Effector CD8-positive, alpha-beta T cell (primary cell): ENCODE data around the gene LRRC37B.
A peak's percentile ranks its signal among the peaks of the same experiment; 100 is the strongest.
"Not testable (repeated sequence)": the region's sequence is repeated elsewhere in the genome, so short reads cannot be mapped to it uniquely, and the experiment has no call there.

Experiments used
- DNase-seq: peaks from one replicate; lab custom pipeline; 2025; lab: John Stamatoyannopoulos, UW

LRRC37B gene

DNA sequence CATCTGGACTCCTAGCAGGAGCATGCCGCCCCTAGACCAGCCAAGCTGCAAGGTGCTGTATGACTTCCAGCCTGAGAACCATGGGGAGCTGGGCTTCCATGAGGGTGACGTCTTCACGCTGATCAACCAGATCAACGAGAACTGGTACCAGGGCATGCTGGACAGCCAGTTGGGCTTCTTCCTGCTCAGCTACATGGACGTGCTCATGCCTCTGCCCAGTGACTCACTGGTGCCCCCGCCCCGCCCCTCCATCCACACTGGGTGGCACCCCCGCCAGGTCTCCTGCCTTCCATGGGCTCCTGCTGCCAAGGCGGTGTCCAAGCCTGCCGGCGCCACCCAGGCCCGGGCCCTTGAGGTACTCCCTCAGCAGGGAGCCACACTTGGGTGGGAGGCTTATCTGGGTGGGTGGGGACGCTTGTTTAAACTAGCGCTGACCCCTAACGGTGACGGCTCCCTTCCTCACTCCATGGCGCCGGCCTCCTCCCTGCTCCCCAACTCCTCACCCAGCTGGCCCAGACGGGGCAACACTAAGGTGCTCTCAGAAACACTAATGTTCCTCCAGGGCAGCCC lies 34.2 kb downstream of the LRRC37B start:
- not testable (repeated sequence) for DNase-seq

- DNase-seq = not testable (repeated sequence)
Observed at GRCh38 chr17:32042266-32042665, 35.1 kb downstream of the LRRC37B start.

- not testable (repeated sequence) for DNase-seq
Observed at GRCh38 chr17:32045611-32046010, 38.4 kb downstream of the LRRC37B start.

DNA sequence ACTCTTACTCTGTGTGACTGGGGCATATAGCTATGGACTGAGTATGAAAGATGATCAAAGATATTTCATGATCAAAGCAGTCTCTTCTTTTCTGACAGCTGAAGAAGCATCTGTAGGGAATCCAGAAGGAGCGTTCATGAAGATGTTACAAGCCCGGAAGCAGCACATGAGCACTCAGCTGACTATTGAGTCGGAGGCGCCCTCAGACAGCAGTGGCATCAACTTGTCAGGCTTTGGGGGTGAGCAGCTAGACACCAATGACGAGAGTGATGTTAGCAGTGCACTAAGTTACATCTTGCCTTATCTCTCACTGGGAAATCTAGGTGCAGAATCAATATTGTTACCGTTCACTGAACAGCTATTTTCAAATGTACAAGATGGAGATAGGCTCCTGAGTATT lies 40.5 kb downstream of the LRRC37B start:
- not testable (repeated sequence) for DNase-seq

GRCh38 chr17:32054985-32055384 lies 47.8 kb downstream of the LRRC37B start:
- not testable (repeated sequence) for DNase-seq

GRCh38 chr17:32055425-32055824 lies 48.2 kb downstream of the LRRC37B start:
- DNase-seq = not testable (repeated sequence)

GRCh38 chr17:32056500-32056899 lies 49.3 kb downstream of the LRRC37B start:
- not testable (repeated sequence) for DNase-seq

DNA sequence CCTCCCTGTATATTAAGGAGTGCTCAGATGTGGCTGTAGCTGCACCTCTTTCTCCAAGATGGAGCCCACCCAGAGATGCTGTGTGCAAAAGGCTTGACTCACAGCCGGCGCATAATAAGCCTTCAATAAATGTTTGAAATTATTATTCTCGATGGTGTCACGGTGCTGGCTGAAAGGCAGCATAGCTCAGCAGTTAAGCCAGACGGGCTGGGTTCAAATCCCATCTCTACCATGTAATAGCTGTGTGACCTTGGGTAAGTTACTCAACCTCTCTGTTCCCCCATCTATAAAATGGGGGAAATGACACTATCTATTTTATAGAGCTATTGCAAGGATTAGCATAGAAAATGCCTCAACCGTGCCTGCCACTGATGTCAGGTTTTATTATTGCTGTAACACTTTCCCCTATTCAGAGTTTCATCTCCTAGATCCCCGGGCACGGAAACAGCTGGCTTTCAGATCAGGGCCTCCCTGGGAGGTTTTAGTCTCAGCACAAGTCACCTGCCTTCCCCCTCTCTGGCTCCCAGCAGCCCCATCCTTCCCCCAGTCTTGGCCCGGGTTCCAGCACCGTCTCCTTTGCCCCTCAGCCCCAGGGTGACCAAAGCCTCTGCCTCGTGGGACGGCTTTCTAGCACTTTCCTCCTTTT lies 50.4 kb downstream of the LRRC37B start:
- DNase-seq = not testable (repeated sequence)

GRCh38 chr17:32060695-32061094 lies 53.5 kb downstream of the LRRC37B start:
- not testable (repeated sequence) for DNase-seq

GRCh38 chr17:32061840-32062239 lies 54.7 kb downstream of the LRRC37B start:
- DNase-seq = not testable (repeated sequence)

GRCh38 chr17:32064091-32064490 lies 56.9 kb downstream of the LRRC37B start:
- DNase-seq = not testable (repeated sequence)

GRCh38 chr17:32066123-32066680 lies 59.0 kb downstream of the LRRC37B start:
- not testable (repeated sequence) for DNase-seq

DNA sequence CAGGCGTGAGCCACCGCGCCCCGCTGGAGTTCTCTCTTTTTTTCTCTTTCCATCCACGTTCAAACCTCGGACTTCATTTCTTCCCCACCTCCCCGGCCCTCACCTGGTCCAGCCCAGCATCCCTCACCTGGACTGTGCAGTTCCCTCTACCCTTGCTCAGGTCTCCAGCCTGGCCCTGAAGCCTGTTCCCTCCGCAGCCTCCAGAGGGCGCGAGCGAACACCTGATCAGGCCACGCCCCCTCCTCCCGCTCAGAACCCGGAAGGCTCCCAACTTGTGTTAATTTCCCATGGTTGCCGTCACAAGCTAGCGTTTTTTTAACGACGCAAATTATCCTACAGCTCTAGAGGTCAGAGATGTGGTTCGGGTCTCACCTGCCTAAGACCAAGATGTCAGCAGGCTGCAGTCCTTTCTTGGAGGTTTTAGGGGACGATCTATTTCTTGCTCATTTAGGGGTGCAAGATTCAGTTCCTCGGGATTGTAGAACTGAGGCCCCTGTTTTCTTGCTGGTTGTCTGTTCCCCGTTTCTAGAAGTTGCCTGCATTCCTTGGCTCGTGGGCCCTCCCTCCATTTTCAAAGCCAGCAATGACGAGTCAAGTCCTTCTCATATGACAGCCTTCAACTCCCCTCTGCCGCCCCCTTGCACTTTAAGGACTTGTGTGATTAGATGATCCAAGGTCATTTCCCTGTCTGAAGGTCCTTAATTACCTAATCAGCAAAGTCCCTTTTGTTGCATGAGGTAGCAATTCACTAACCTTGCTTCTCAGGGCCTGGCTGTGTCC lies 59.9 kb downstream of the LRRC37B start:
- DNase-seq = not testable (repeated sequence)

GRCh38 chr17:32069067-32069466 lies 61.9 kb downstream of the LRRC37B start:
- DNase-seq = not testable (repeated sequence)

GRCh38 chr17:32071961-32072360 lies 64.8 kb downstream of the LRRC37B start:
- not testable (repeated sequence) for DNase-seq

DNA sequence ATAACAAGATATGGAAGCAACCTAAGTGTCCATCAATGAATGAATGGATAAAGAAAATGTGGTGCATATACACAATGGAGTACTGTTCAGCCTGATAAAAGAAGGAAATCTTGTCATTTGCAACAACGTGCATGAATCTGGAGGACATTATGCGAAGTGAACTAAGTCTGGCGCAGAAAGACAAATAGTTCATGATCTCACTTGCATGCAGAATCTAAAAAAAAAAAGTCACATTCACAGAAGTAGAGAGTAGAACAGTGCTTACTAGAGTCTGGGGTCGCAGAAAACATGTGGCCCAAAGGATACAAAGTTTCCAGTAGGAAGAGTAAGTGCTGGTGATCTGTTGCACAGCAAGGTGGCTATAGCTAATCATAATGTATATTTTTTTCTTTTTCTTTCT lies 65.9 kb downstream of the LRRC37B start:
- DNase-seq = not testable (repeated sequence)

DNA sequence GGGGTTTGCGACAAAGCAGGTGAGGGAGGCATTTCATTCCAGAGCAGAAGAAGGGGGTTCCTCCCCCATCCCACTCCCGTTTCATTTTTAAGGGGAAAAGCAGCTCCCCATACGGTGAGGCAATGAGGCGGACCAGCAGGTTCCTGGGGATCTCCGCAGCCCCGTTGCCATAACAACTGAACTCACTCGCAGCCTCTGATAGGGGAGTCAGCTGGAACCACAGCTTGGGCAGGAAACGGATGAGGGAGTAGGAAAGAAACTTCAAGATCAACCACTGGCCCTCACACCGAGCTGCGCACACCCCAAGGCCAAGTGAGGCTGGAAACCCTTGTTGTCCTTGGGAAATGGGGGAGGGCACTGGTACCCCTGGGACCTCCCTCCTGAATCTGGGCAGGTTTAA lies 72.6 kb downstream of the LRRC37B start:
- peak; percentile 50 for DNase-seq

- not testable (repeated sequence) for DNase-seq
Observed at GRCh38 chr17:32083550-32083979, 76.4 kb downstream of the LRRC37B start.

DNA sequence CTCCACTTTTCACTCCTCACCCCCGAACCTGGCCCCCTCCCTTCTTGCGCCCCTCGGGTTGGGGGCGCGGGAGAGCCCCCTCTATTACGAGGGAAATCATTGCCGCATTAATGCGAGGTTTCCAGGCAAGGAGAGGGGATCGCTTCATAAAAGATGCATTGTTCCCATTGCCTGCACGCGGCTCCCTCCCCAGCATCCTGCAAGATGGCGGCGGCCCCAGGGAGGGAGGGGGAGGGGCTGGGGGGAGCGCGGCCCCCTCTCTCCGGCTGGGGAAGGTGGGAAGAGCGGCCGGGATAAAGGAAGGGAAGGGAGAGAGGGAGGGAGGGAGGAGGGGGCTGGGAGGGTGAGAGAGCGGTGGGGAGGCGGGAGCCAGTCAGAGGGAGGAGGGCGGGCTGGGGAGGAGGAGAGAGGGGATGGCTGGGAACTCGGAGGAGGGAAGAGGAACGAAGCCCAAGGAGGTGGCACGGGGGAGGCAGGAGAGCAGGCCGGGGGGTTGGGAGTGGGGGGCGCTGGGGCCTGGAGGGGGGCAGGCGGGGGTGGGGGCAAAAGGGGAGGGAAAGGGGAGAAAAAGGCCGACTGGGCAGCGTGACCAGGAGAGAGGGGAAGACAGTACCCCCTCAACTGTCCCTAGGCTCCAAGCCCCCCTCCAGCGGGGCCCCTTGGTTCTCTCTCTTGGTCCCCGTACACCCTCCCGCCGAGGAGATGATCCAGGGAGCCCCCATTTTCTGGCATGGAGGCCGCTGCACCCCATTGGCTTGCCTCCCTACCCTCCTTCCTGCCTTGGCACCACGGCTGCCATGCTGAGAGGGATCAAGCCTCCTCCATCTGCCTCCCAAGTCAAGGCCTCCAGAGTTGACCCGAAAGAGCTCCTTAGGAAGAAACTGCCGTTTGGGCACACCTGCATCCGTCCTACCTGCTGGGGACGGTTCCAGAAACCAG lies 77.1 kb downstream of the LRRC37B start:
- not testable (repeated sequence) for DNase-seq

- DNase-seq = not testable (repeated sequence)
Observed at GRCh38 chr17:32084942-32085829, 78.0 kb downstream of the LRRC37B start.
